Testis (tissue), 3 donors: ENCODE results near the gene CHST12. TPM values are rescaled to one million over a fixed set of nuclear protein-coding genes. Genes with fewer than 3 reads are reported as not detected.

ENCODE experiments used
- DNase-seq: peaks from one replicate; pipeline ENCODE4 v3.0.0-alpha.2; 2019
- H3K27ac ChIP-seq, 2 donors: fragments of 200-600 bp; sonication (generic); one replicate each; pipeline ENCODE4 v1.5.1; 2019
- H3K27me3 ChIP-seq: fragments of 200-600 bp; sonication (generic); one replicate; pipeline ENCODE4 v1.5.1; 2019
- H3K36me3 ChIP-seq: fragments of 200-600 bp; sonication (generic); one replicate; pipeline ENCODE4 v1.5.1; 2017; ENCODE audit warnings: low read depth; ENCODE audit errors: missing control alignments
- H3K4me1 ChIP-seq: fragments of 200-600 bp; sonication (generic); one replicate; pipeline ENCODE4 v1.5.1; 2019
- H3K4me3 ChIP-seq, 2 donors: fragments of 200-600 bp; sonication (generic); one replicate each; pipeline ENCODE4 v1.5.1; 2017 to 2019
- H3K9me3 ChIP-seq: fragments of 200-600 bp; sonication (generic); one replicate; pipeline ENCODE4 v1.5.1; 2017
- CTCF ChIP-seq, 3 experiments: fragments of 450-650 bp in 2 of 3; fragments of 200-600 bp in 1 of 3; sonication (generic) in 1 of 3; IDR thresholded peaks; one replicate each; pipeline ENCODE4 v1.5.1; 2016 to 2019; ENCODE audit warnings: antibody characterized with exemption in 3 of 3, mild to moderate bottlenecking in 2 of 3, moderate library complexity in 1 of 3
- POLR2A ChIP-seq: fragments of 450-650 bp; IDR thresholded peaks from one replicate; pipeline ENCODE4 v1.6.1; 2017; ENCODE audit warnings: antibody characterized with exemption, mild to moderate bottlenecking, moderate library complexity
- WGBS, 2 donors: methylation state at CpG; one replicate each; pipeline ENCODE4 v1.1.5; 2018; 5-methylcytosine and 5-hydroxymethylcytosine counted together
- intact Hi-C: fragments of 100-400 bp; cut with DNase I; formaldehyde crosslinking; loops from one replicate; pipeline ENCODE4 v1.15.1; 2023; ENCODE audit warnings: low total_unique reads
- polyA plus RNA-seq: library from polyadenylated mRNA; stranded (reverse); fragments of 350-450 nt; fragmentation: Illumina TruSeq; extraction: RNeasy Lipid Tissue Mini Kit (QIAGEN cat#74804); gene quantifications from one replicate; pipeline ENCODE4 v1.2.3, GENCODE V29; 2014; ENCODE audit warnings: low read depth, low replicate concordance; ENCODE audit not compliant: insufficient read depth
- total RNA-seq, 2 donors: library from RNA; depleted of rRNA; stranded (reverse); fragments of >200 nt; gene quantifications; one replicate each; pipeline ENCODE4 v1.2.3, GENCODE V29; 2016

CHST12 gene
- total and polyA plus RNA-seq, 3 donors from 2014 or later = 15.3 to 42.1 (median 42.0) TPM

- intact Hi-C loops = no loop called here
- DNase-seq = no peak
These were observed 90.1 kb downstream of the CHST12 start for GRCh38 chr7:2493205-2494164.

GRCh38 chr7:2494191-2495130 lies 91.0 kb downstream of the CHST12 start:
- H3K9me3 ChIP-seq = no peaks in the 10 kb centered on the region
- H3K36me3 ChIP-seq = no peaks in the 10 kb centered on the region
- DNase-seq = no peak
- no peaks in the 10 kb centered on the region for H3K27me3 ChIP-seq
- TF ChIP-seq CTCF (IDR thresholded peaks at IDR 0.05) (no peak), POLR2A (no peak)
- 47 to 86% methylated on average over 3 to 31 of the region's 32 CpGs for WGBS, 2 donors
- H3K4me1 ChIP-seq = peaks cover 28% of the 10 kb centered on the region
- H3K27ac ChIP-seq = no peak overlapping the region
- no peak overlapping the region for H3K4me3 ChIP-seq
- intact Hi-C loops = no loop called here

More at GRCh38 chr7:2493205-2494164, 90.1 kb downstream of the CHST12 start:
- Histone ChIP-seq H3K27me3 (no peaks in the 10 kb centered on the region), H3K36me3 (no peaks in the 10 kb centered on the region), H3K27ac (peak overlapping the region in 1 of 2 donors; percentile 29), H3K4me1 (peaks cover 36% of the 10 kb centered on the region), H3K4me3 (no peak overlapping the region), H3K9me3 (no peaks in the 10 kb centered on the region)
- TF ChIP-seq POLR2A (no peak), CTCF (IDR thresholded peaks at IDR 0.05) (no peak)
- 44 to 47% methylated on average over 9 to 11 of the region's 11 CpGs for WGBS, 2 donors

GRCh38 chr7:2495418-2496299 lies 92.2 kb downstream of the CHST12 start:
- Histone ChIP-seq H3K36me3 (no peaks in the 10 kb centered on the region), H3K4me1 (peaks cover 18% of the 10 kb centered on the region), H3K9me3 (no peaks in the 10 kb centered on the region), H3K27me3 (no peaks in the 10 kb centered on the region), H3K4me3 (no peak overlapping the region), H3K27ac (no peak overlapping the region)
- WGBS, 2 donors = 79 to 81% methylated on average over 20 to 25 of the region's 25 CpGs
- no peak for DNase-seq
- no peak for TF ChIP-seq POLR2A
- TF ChIP-seq CTCF (IDR thresholded peaks at IDR 0.05) = no peak
- intact Hi-C loops = no loop called here

- no peak overlapping the region for H3K4me3 ChIP-seq
- H3K9me3 ChIP-seq = no peaks in the 10 kb centered on the region
- WGBS, 2 donors = 96 to 98% methylated on average over 9 of the region's 9 CpGs
- H3K4me1 ChIP-seq = peaks cover 18% of the 10 kb centered on the region
- no peaks in the 10 kb centered on the region for H3K36me3 ChIP-seq
- no peak for TF ChIP-seq POLR2A
- TF ChIP-seq CTCF (IDR thresholded peaks at IDR 0.05) = no peak
- no peaks in the 10 kb centered on the region for H3K27me3 ChIP-seq
- DNase-seq = no peak
- intact Hi-C loops = no loop called here
- no peak overlapping the region for H3K27ac ChIP-seq
These were observed 93.0 kb downstream of the CHST12 start for GRCh38 chr7:2496375-2496774.
